ENCODE measurements around the gene CST4. TPM values are rescaled to one million over a fixed set of nuclear protein-coding genes. Genes with fewer than 3 reads are reported as not detected.
"Not testable (repeated sequence)": the region's sequence is repeated elsewhere in the genome, so short reads cannot be mapped to it uniquely, and the experiment has no call there.

Gene CST4
- total RNA-seq, 1 donor from 2014 or later, result not detected

GRCh38 chr20:23687986-23688385, 852 bp downstream of the CST4 start:
- no peak for DNase-seq (ENCODE audit: low read depth)
- no peak for TF ChIP-seq CTCF (IDR thresholded peaks at IDR 0.05; ENCODE audit: insufficient read depth, low read length, poor library complexity, severe bottlenecking)
- Histone ChIP-seq H3K27me3 (ENCODE audit: control insufficient read depth, insufficient read depth, low read length) (no peaks in the 10 kb centered on the region), H3K4me3 (ENCODE audit: low read depth, low read length) (no peak overlapping the region), H3K36me3 (ENCODE audit: control insufficient read depth, insufficient read depth, low read length) (no peaks in the 10 kb centered on the region)

DNA sequence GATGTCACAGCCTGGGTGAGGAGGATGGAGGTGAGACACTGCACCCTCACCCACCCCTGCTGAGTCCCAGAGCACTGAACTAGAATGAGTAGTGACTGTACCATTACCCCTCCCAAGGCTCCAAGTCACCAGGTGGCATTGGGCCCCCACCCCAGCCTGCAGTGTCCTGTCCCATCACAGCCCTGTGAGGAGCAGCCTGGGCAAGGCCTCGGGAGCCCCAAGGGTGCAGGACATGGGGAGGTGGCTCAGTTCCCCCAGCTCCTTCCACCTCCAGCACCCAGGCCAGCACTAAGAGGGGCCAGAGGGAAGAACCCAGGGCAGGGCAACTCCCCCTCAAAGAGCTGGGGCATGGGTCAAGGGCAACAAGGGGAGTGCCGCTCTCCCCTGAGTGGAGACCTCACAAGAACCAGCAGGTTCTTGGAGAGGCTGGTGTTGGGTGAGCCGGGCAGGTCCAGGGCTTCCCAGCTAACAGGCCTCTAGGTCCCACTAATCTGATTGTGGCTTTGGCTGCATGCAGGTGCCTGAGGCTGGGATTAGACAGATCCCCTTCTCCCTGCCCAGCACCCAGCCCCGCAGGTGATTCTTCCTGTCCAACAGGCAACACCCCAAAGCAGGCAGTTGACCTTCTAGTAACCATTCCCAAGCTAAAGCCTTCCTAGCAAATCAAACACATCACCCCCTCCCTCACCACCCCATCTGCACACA, 2.6 kb downstream of the CST4 start:
- no peak for DNase-seq (ENCODE audit: low read depth)
- no peaks in the 10 kb centered on the region for H3K27me3 ChIP-seq (ENCODE audit: control insufficient read depth, insufficient read depth, low read length)
- H3K4me3 ChIP-seq (ENCODE audit: low read depth, low read length), result no peak overlapping the region
- no peaks in the 10 kb centered on the region for H3K36me3 ChIP-seq (ENCODE audit: control insufficient read depth, insufficient read depth, low read length)
- no peak for TF ChIP-seq CTCF (IDR thresholded peaks at IDR 0.05; ENCODE audit: insufficient read depth, low read length, poor library complexity, severe bottlenecking)

DNA sequence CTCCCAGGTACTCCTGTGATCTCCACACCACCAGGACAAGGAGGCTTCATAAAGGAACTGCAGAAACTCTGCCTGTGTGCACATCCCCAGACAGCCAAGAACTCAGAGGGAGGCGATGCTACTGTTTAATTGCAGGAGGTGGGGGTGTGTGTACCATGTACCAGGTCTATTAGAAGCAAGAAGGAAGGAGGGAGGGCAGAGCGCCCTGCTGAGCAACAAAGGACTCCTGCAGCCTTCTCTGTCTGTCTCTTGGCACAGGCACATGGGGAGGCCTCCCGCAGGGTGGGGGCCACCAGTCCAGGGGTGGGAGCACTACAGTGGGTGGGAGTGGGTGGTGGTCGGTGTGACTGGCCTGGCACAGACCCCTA, 3.3 kb downstream of the CST4 start:
- H3K27me3 ChIP-seq (ENCODE audit: control insufficient read depth, insufficient read depth, low read length); H3K4me3 ChIP-seq (ENCODE audit: low read depth, low read length); DNase-seq (ENCODE audit: low read depth); H3K36me3 ChIP-seq (ENCODE audit: control insufficient read depth, insufficient read depth, low read length): not testable (repeated sequence)

- DNase-seq (ENCODE audit: low read depth), result no peak
- peaks cover 3% of the 10 kb centered on the region for H3K27me3 ChIP-seq (ENCODE audit: control insufficient read depth, insufficient read depth, low read length)
- no peak overlapping the region for H3K4me3 ChIP-seq (ENCODE audit: low read depth, low read length)
- H3K36me3 ChIP-seq (ENCODE audit: control insufficient read depth, insufficient read depth, low read length), result no peaks in the 10 kb centered on the region
- TF ChIP-seq CTCF (IDR thresholded peaks at IDR 0.05; ENCODE audit: insufficient read depth, low read length, poor library complexity, severe bottlenecking), result no peak
These were observed 4.6 kb downstream of the CST4 start for GRCh38 chr20:23684261-23684660.

GRCh38 chr20:23683807-23684206, 5.0 kb downstream of the CST4 start:
- no peak for TF ChIP-seq CTCF (IDR thresholded peaks at IDR 0.05; ENCODE audit: insufficient read depth, low read length, poor library complexity, severe bottlenecking)
- no peak for DNase-seq (ENCODE audit: low read depth)

GRCh38 chr20:23683281-23683680, 5.6 kb downstream of the CST4 start:
- no peak for DNase-seq (ENCODE audit: low read depth)
- no peak for TF ChIP-seq CTCF (IDR thresholded peaks at IDR 0.05; ENCODE audit: insufficient read depth, low read length, poor library complexity, severe bottlenecking)
- Histone ChIP-seq H3K4me3 (ENCODE audit: low read depth, low read length) (no peak overlapping the region), H3K27me3 (ENCODE audit: control insufficient read depth, insufficient read depth, low read length) (peaks cover 3% of the 10 kb centered on the region), H3K36me3 (ENCODE audit: control insufficient read depth, insufficient read depth, low read length) (no peaks in the 10 kb centered on the region)

More at GRCh38 chr20:23683807-23684206, 5.0 kb downstream of the CST4 start:
- Histone ChIP-seq H3K4me3 (ENCODE audit: low read depth, low read length) (no peak overlapping the region), H3K36me3 (ENCODE audit: control insufficient read depth, insufficient read depth, low read length) (no peaks in the 10 kb centered on the region), H3K27me3 (ENCODE audit: control insufficient read depth, insufficient read depth, low read length) (peaks cover 3% of the 10 kb centered on the region)
